Duodenal mucosa (tissue), 2 donors: Measurements from ENCODE around the gene BRAT1.
A peak's percentile ranks its signal among the peaks of the same experiment; 100 is the strongest.

Source experiments
- H3K27ac ChIP-seq: one replicate; pipeline ENCODE4 v1.7.0; 2013; ENCODE audit warnings: low read depth, low read length
- H3K27me3 ChIP-seq, 2 donors: one replicate each; pipeline ENCODE4 v1.7.0; 2013; ENCODE audit warnings: low read length in 2 of 2, control low read depth in 1 of 2; ENCODE audit not compliant: insufficient read depth in 2 of 2, control insufficient read depth in 1 of 2
- H3K36me3 ChIP-seq, 2 donors: one replicate each; pipeline ENCODE4 v1.7.0; 2013; ENCODE audit warnings: low read length in 2 of 2, control low read depth in 1 of 2; ENCODE audit not compliant: insufficient read depth in 2 of 2, control insufficient read depth in 1 of 2
- H3K4me1 ChIP-seq, 2 donors: one replicate each; pipeline ENCODE4 v1.7.0; 2013; ENCODE audit warnings: low read length in 2 of 2, control low read depth in 1 of 2; ENCODE audit not compliant: insufficient read depth in 2 of 2, control insufficient read depth in 1 of 2
- H3K4me3 ChIP-seq, 2 donors: one replicate each; pipeline ENCODE4 v1.7.0; 2013; ENCODE audit warnings: low read length in 2 of 2, low read depth in 1 of 2
- H3K9ac ChIP-seq, 2 donors: one replicate each; pipeline ENCODE4 v1.7.0; 2013; ENCODE audit warnings: low read length in 2 of 2, low read depth in 1 of 2
- H3K9me3 ChIP-seq, 2 donors: one replicate each; pipeline ENCODE4 v1.7.0; 2013; ENCODE audit warnings: low read length in 2 of 2, control low read depth in 1 of 2; ENCODE audit not compliant: control insufficient read depth in 1 of 2

Gene BRAT1

GRCh38 chr7:2555121-2556052 is at the start of gene BRAT1:
TSS of gene BRAT1 (minus strand) at chr7:2555524. CDS start at chr7:2554431, 1,093 bp downstream.
- peaks cover 17 to 38% of the 10 kb centered on the region in 2 donors for H3K4me1 ChIP-seq

GRCh38 chr7:2604608-2605174 is 49.4 kb upstream of the BRAT1 start:
- no peak overlapping the region for H3K9ac ChIP-seq
- no peaks in the 10 kb centered on the region for H3K9me3 ChIP-seq
- no peaks in the 10 kb centered on the region for H3K27me3 ChIP-seq
- peaks cover 0 to 3% of the 10 kb centered on the region in 2 donors for H3K4me1 ChIP-seq
- no peak overlapping the region for H3K27ac ChIP-seq
- H3K4me3 ChIP-seq: no peak overlapping the region
- peaks cover 16 to 40% of the 10 kb centered on the region in 2 donors for H3K36me3 ChIP-seq

More at GRCh38 chr7:2555121-2556052, at the start of gene BRAT1:
- no peaks in the 10 kb centered on the region for H3K27me3 ChIP-seq
- H3K36me3 ChIP-seq: peaks cover 0 to 4% of the 10 kb centered on the region in 2 donors
- peak within 1 kb of the TSS; percentile 74 to 85 for H3K4me3 ChIP-seq
- H3K9ac ChIP-seq: peak within 1 kb of the TSS; percentile 84 to 91
- no peaks in the 10 kb centered on the region for H3K9me3 ChIP-seq
- peak within 1 kb of the TSS; percentile 98 for H3K27ac ChIP-seq

GRCh38 chr7:2603044-2603965 is 48.0 kb upstream of the BRAT1 start:
- Histone ChIP-seq H3K9me3 (no peaks in the 10 kb centered on the region), H3K9ac (no peak overlapping the region), H3K4me3 (no peak overlapping the region), H3K4me1 (peaks cover 0 to 3% of the 10 kb centered on the region in 2 donors), H3K27ac (no peak overlapping the region), H3K27me3 (no peaks in the 10 kb centered on the region), H3K36me3 (peaks cover 20 to 48% of the 10 kb centered on the region in 2 donors)

GRCh38 chr7:2602406-2603043 is 47.2 kb upstream of the BRAT1 start:
- H3K27me3 ChIP-seq: no peaks in the 10 kb centered on the region
- H3K9ac ChIP-seq: no peak overlapping the region
- no peaks in the 10 kb centered on the region for H3K9me3 ChIP-seq
- no peak overlapping the region for H3K27ac ChIP-seq
- no peak overlapping the region for H3K4me3 ChIP-seq
- peaks cover 20 to 54% of the 10 kb centered on the region in 2 donors for H3K36me3 ChIP-seq
- peaks cover 0 to 3% of the 10 kb centered on the region in 2 donors for H3K4me1 ChIP-seq

- Histone ChIP-seq H3K9ac (no peak overlapping the region), H3K36me3 (peaks cover 25 to 57% of the 10 kb centered on the region in 2 donors), H3K4me1 (peaks cover 0 to 2% of the 10 kb centered on the region in 2 donors), H3K9me3 (no peaks in the 10 kb centered on the region), H3K27me3 (no peaks in the 10 kb centered on the region), H3K4me3 (no peak overlapping the region), H3K27ac (no peak overlapping the region)
Measured at GRCh38 chr7:2601907-2602306, 46.6 kb upstream of the BRAT1 start.

- Histone ChIP-seq H3K9ac (no peak overlapping the region), H3K27ac (no peak overlapping the region), H3K27me3 (no peaks in the 10 kb centered on the region), H3K9me3 (no peaks in the 10 kb centered on the region), H3K4me1 (no peaks in the 10 kb centered on the region), H3K4me3 (no peak overlapping the region), H3K36me3 (peaks cover 25 to 59% of the 10 kb centered on the region in 2 donors)
Measured at GRCh38 chr7:2601065-2601464, 45.7 kb upstream of the BRAT1 start.

GRCh38 chr7:2598154-2598823 is 43.0 kb upstream of the BRAT1 start:
- Histone ChIP-seq H3K4me1 (no peaks in the 10 kb centered on the region), H3K9ac (no peak overlapping the region), H3K9me3 (no peaks in the 10 kb centered on the region), H3K4me3 (no peak overlapping the region), H3K27ac (no peak overlapping the region), H3K27me3 (no peaks in the 10 kb centered on the region), H3K36me3 (peaks cover 23 to 73% of the 10 kb centered on the region in 2 donors)

- H3K36me3 ChIP-seq: peaks cover 33 to 75% of the 10 kb centered on the region in 2 donors
- no peaks in the 10 kb centered on the region for H3K27me3 ChIP-seq
- H3K4me1 ChIP-seq: no peaks in the 10 kb centered on the region
- H3K9me3 ChIP-seq: no peaks in the 10 kb centered on the region
- H3K9ac ChIP-seq: no peak overlapping the region
- H3K27ac ChIP-seq: no peak overlapping the region
- no peak overlapping the region for H3K4me3 ChIP-seq
Measured at GRCh38 chr7:2597273-2597640, 41.9 kb upstream of the BRAT1 start.
